Keratinocyte (primary cell): ENCODE results near the gene CLDND1. TPM values are rescaled to one million over a fixed set of nuclear protein-coding genes. Genes with fewer than 3 reads are reported as not detected.

Experiments
- DNase-seq: peaks from one replicate; pipeline ENCODE4 v3.0.0-alpha.2; 2011; ENCODE audit warnings: low read depth, missing footprints, low spot score
- FAIRE-seq: peaks from 2 replicates; lab custom pipeline; 2011; peaks lifted over from hg19 to GRCh38; lab: Jason Lieb, UNC
- H2AFZ ChIP-seq: 2 replicates; pipeline ENCODE4 v1.6.0; 2012; ENCODE audit warnings: low read length, control low read depth, inconsistent platforms; ENCODE audit not compliant: control insufficient read depth
- H3K27ac ChIP-seq: 2 replicates; pipeline ENCODE4 v1.5.1; 2011; ENCODE audit warnings: low read length; ENCODE audit not compliant: control insufficient read depth, insufficient read depth
- H3K27me3 ChIP-seq: 3 replicates; pipeline ENCODE4 v1.6.0; 2011; ENCODE audit warnings: low read length; ENCODE audit not compliant: control insufficient read depth, insufficient read depth; ENCODE audit errors: extremely low read depth
- H3K36me3 ChIP-seq, 2 experiments: 2 replicates in 1 of 2; 3 replicates in 1 of 2; pipeline ENCODE4 v1.5.1; 2011; ENCODE audit warnings: low read length in 2 of 2, mild to moderate bottlenecking in 1 of 2; ENCODE audit not compliant: control insufficient read depth in 2 of 2, insufficient read depth in 2 of 2; ENCODE audit errors: extremely low read depth in 1 of 2
- H3K4me1 ChIP-seq: 3 replicates; pipeline ENCODE4 v1.5.1; 2011; ENCODE audit warnings: low read length; ENCODE audit not compliant: control insufficient read depth, insufficient read depth; ENCODE audit errors: extremely low read depth
- H3K4me2 ChIP-seq: 3 replicates; pipeline ENCODE4 v1.6.0; 2011; ENCODE audit warnings: low read depth, low read length; ENCODE audit not compliant: control insufficient read depth, insufficient read depth; ENCODE audit errors: extremely low read depth
- H3K4me3 ChIP-seq, 3 experiments: fragments of 200-600 bp in 1 of 3; sonication (generic) in 1 of 3; 2 replicates in 2 of 3; 3 replicates in 1 of 3; pipeline ENCODE4 v1.5.1; 2011 to 2016; ENCODE audit warnings: low read length in 3 of 3, mild to moderate bottlenecking in 3 of 3, control low read depth in 2 of 3, inconsistent platforms in 1 of 3, low read depth in 1 of 3, mixed read lengths in 1 of 3, mixed run types in 1 of 3, moderate library complexity in 1 of 3; ENCODE audit not compliant: control insufficient read depth in 2 of 3, insufficient read depth in 2 of 3; ENCODE audit errors: extremely low read depth in 1 of 3
- H3K79me2 ChIP-seq: 2 replicates; pipeline ENCODE4 v1.6.0; 2012; ENCODE audit warnings: low read length; ENCODE audit not compliant: control insufficient read depth, insufficient read depth
- H3K9ac ChIP-seq: 3 replicates; pipeline ENCODE4 v1.6.0; 2011; ENCODE audit warnings: low read length; ENCODE audit not compliant: control insufficient read depth, insufficient read depth; ENCODE audit errors: extremely low read depth
- H3K9me1 ChIP-seq: 3 replicates; pipeline ENCODE4 v1.6.0; 2011; ENCODE audit warnings: low read length; ENCODE audit not compliant: control insufficient read depth, insufficient read depth; ENCODE audit errors: extremely low read depth
- H3K9me3 ChIP-seq: 2 replicates; pipeline ENCODE4 v1.5.1; 2012; ENCODE audit warnings: low read depth, low read length; ENCODE audit not compliant: control insufficient read depth
- H4K20me1 ChIP-seq: 3 replicates; pipeline ENCODE4 v1.6.0; 2011; ENCODE audit warnings: low read length; ENCODE audit not compliant: control insufficient read depth, insufficient read depth; ENCODE audit errors: extremely low read depth
- CTCF ChIP-seq, 3 experiments: IDR thresholded peaks in 1 of 3; conservative IDR thresholded peaks in 1 of 3; optimal IDR thresholded peaks in 1 of 3; 2 replicates in 2 of 3; 3 replicates in 1 of 3; pipeline versions ENCODE3 to v1.5.1; 2011; ENCODE audit warnings: low read length in 3 of 3, mild to moderate bottlenecking in 3 of 3, moderate library complexity in 2 of 3, control low read depth in 1 of 3, inconsistent platforms in 1 of 3; ENCODE audit not compliant: insufficient read depth in 2 of 3; ENCODE audit errors: extremely low read depth in 1 of 3
- EZH2 ChIP-seq: IDR thresholded peaks from one replicate; pipeline ENCODE4 v1.6.1; 2012; ENCODE audit warnings: inconsistent platforms, mild to moderate bottlenecking, low read length, moderate library complexity
- dilution Hi-C: fragments of 300-500 bp; cut with MboI; formaldehyde crosslinking; loops from one replicate; pipeline ENCODE4 v1.7.0; 2020; ENCODE audit warnings: low sequenced_read_pairs; ENCODE audit not compliant: extremely low pct_ligation_motif_present
- polyA plus RNA-seq, 5 experiments: library from polyadenylated mRNA; depleted of rRNA in 3 of 5; stranded (reverse) in 3 of 5; stranded (forward) in 1 of 5; unstranded in 1 of 5; fragments of >200 nt; gene quantifications; 1 replicate in 1 of 5; 2 replicates in 3 of 5; 3 replicates in 1 of 5; pipeline versions ENCODE4 v1.2.1 to v1.2.3, GENCODE V29; 2011 to 2012; ENCODE audit warnings: missing spikeins in 2 of 5, low read depth in 1 of 5, low replicate concordance in 1 of 5

The CLDND1 gene
- polyA plus RNA-seq, 1 donor (not counting 4 experiments of a cell fraction or from before 2014, with no cell fraction given) = 137 TPM

DNA sequence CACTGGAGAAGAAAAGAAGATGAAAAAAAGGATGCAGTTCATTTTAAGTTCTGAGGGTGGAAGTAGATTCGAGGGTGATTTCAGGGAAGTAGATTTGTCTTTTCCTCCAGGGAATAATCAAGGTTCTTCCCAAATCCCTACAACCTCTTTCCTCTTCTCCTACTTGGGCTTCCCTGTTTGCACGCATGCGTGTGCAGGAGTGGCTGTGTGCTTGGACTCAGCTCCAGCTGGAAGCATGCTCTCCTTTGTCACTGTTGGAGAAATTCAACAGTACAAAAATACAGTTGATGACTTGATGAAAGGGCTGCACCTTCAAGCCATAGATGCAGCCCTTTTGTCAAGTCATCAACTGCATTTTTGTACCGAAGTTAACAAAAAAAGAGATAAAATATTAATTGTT lies 21.4 kb downstream of the CLDND1 start:
- Histone ChIP-seq H3K4me3 (no peak overlapping the region), H3K4me1 (peaks cover 9% of the 10 kb centered on the region), H3K27ac (no peak overlapping the region), H4K20me1 (no peaks in the 10 kb centered on the region), H3K9me3 (no peaks in the 10 kb centered on the region), H3K9me1 (no peaks in the 10 kb centered on the region), H2AFZ (no peak overlapping the region), H3K4me2 (no peak overlapping the region), H3K79me2 (no peaks in the 10 kb centered on the region), H3K36me3 (no peaks in the 10 kb centered on the region), H3K27me3 (no peaks in the 10 kb centered on the region), H3K9ac (no peak overlapping the region)
- dilution Hi-C loops = no loop called here
- FAIRE-seq (no peak), DNase-seq (no peak)
- no peak for TF ChIP-seq EZH2
- TF ChIP-seq CTCF (optimal IDR thresholded peaks at IDR 0.05 in 1 of 3, IDR thresholded peaks at IDR 0.05 in 1 of 3, conservative IDR thresholded peaks at IDR 0.05 in 1 of 3; ENCODE audit: extremely low read depth in 1 of 3, insufficient read depth in 2 of 3, low read length in 3 of 3) = no peak

DNA sequence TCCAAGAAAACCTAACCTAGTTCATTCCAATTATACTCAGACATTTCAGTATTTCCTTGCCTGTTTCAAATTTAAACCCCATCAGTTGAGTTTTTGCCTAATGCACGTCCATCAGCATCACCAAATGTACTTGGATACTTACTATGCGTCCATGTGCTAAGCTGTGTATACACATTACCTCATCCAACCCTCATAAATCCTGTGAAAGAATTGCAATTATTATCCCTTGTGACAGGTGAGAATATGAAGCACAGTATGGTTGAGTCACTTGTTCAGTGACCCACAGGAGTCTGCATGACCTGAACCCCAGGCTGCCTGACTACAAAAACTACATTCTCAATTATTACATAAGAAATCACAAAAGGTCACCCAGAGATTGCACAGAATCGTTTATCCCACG lies 22.7 kb downstream of the CLDND1 start:
- FAIRE-seq = no peak
- Histone ChIP-seq H4K20me1 (no peaks in the 10 kb centered on the region), H3K9me1 (no peaks in the 10 kb centered on the region), H2AFZ (no peak overlapping the region), H3K4me3 (no peak overlapping the region), H3K27me3 (no peaks in the 10 kb centered on the region), H3K36me3 (no peaks in the 10 kb centered on the region), H3K79me2 (no peaks in the 10 kb centered on the region), H3K9ac (no peak overlapping the region), H3K27ac (no peak overlapping the region), H3K4me2 (no peak overlapping the region), H3K4me1 (peaks cover 10% of the 10 kb centered on the region), H3K9me3 (no peaks in the 10 kb centered on the region)
- DNase-seq = no peak
- dilution Hi-C loops = no loop called here
- TF ChIP-seq CTCF (optimal IDR thresholded peaks at IDR 0.05 in 1 of 3, IDR thresholded peaks at IDR 0.05 in 1 of 3, conservative IDR thresholded peaks at IDR 0.05 in 1 of 3; ENCODE audit: extremely low read depth in 1 of 3, insufficient read depth in 2 of 3, low read length in 3 of 3) (no peak), EZH2 (no peak)
